Endodermal cell (in vitro differentiated cells): Measurements from ENCODE around the gene DICER1. TPM values are rescaled to one million over a fixed set of nuclear protein-coding genes. Genes with fewer than 3 reads are reported as not detected.
A peak's percentile ranks its signal among the peaks of the same experiment; 100 is the strongest.

Experiments
- DNase-seq: peaks from one replicate; pipeline ENCODE4 v3.0.0-alpha.2; 2017
- H3K27ac ChIP-seq: 2 replicates; pipeline ENCODE4 v1.5.1; 2013; ENCODE audit warnings: mild to moderate bottlenecking, low read depth, low read length, moderate library complexity
- H3K27me3 ChIP-seq: 2 replicates; pipeline ENCODE4 v1.6.1; 2013; ENCODE audit warnings: mild to moderate bottlenecking, low read length, moderate library complexity; ENCODE audit not compliant: insufficient read depth, control insufficient read depth, poor library complexity, severe bottlenecking
- H3K36me3 ChIP-seq: 2 replicates; pipeline ENCODE4 v1.7.0; 2013; ENCODE audit warnings: mild to moderate bottlenecking, low read length, moderate library complexity; ENCODE audit not compliant: control insufficient read depth, insufficient read depth
- H3K4me1 ChIP-seq: one replicate; pipeline ENCODE4 v1.7.0; 2013; ENCODE audit warnings: low read length; ENCODE audit not compliant: control insufficient read depth, insufficient read depth
- H3K4me3 ChIP-seq: 2 replicates; pipeline ENCODE4 v1.5.1; 2013; ENCODE audit warnings: mild to moderate bottlenecking, low read length, moderate library complexity
- H3K9ac ChIP-seq: 2 replicates; pipeline ENCODE4 v1.6.1; 2013; ENCODE audit warnings: mild to moderate bottlenecking, low read length, moderate library complexity; ENCODE audit not compliant: poor library complexity, severe bottlenecking; ENCODE audit errors: extremely low read depth
- H3K9me3 ChIP-seq: 2 replicates; pipeline ENCODE4 v1.6.1; 2013; ENCODE audit warnings: mild to moderate bottlenecking, low read length, moderate library complexity; ENCODE audit not compliant: control insufficient read depth
- H3K27ac Mint-ChIP-seq: 2 replicates; pipeline ENCODE4 v1.8.0; 2020; ENCODE audit warnings: mixed read lengths
- H3K27me3 Mint-ChIP-seq: 2 replicates; pipeline ENCODE4 v1.8.0; 2021; ENCODE audit warnings: mild to moderate bottlenecking, mixed read lengths; ENCODE audit not compliant: insufficient read depth
- H3K36me3 Mint-ChIP-seq: 2 replicates; pipeline ENCODE4 v1.8.0; 2020; ENCODE audit warnings: low read depth, mixed read lengths
- H3K4me1 Mint-ChIP-seq: 2 replicates; pipeline ENCODE4 v1.8.0; 2020; ENCODE audit warnings: mixed read lengths
- H3K4me3 Mint-ChIP-seq: 2 replicates; pipeline ENCODE4 v1.8.0; 2020; ENCODE audit warnings: mild to moderate bottlenecking, moderate library complexity, mixed read lengths
- H3K9me3 Mint-ChIP-seq: 2 replicates; pipeline ENCODE4 v1.8.0; 2020; ENCODE audit warnings: mild to moderate bottlenecking, mixed read lengths
- WGBS, 2 experiments: methylation state at CpG; one replicate each; pipeline versions ENCODE4 v1.1.5 to v1.1.7; 2013; ENCODE audit warnings: missing lambda C conversion rate in 2 of 2, mixed read lengths in 1 of 2; ENCODE audit not compliant: insufficient coverage in 1 of 2, insufficient read length in 1 of 2; 5-methylcytosine and 5-hydroxymethylcytosine counted together
- total RNA-seq, 2 donors: library from RNA; stranded (reverse); fragmentation: NEBNext Ultra II Directional in 1 of 2; extraction: Animal tissue kit (Norgen Biotek cat#: 25700) in 1 of 2; gene quantifications; 2 replicates in 1 of 2; 3 replicates in 1 of 2; pipeline ENCODE4 v1.2.1, GENCODE V29; 2021
- TF ChIP-seq, protein P1 (sequence below): fragments of 200-600 bp; sonication (generic); conservative IDR thresholded peaks from 2 replicates; pipeline ENCODE4 v1.5.0; 2021; ENCODE audit warnings: antibody characterized with exemption, mild to moderate bottlenecking

DICER1 gene
- total RNA-seq, 2 donors from 2014 or later: 66.1 to 69.2 TPM

DNA sequence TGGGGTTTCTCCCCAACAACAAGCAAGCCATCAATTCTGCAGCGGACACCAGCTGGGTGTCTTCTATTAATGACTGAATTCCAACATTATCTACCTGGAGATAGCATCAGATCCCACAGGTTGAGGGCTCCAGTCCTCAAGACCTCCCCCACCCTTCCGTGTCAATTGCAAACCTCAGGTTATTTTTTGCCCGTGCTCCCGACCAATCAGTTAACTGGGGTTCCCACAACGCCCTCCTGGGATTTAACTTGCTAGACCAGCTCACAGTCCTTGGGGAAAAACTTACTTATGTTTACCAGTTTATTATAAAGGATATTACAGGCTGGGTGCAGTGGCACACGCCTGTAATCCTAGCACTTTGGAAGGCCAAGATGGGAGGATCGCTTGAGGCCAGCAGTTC lies 9.7 kb downstream of the DICER1 start:
- H3K4me1 Mint-ChIP-seq: peaks cover 47% of the 10 kb centered on the region
- H3K9me3 ChIP-seq: peaks cover 28% of the 10 kb centered on the region
- peaks cover 7% of the 10 kb centered on the region for H3K36me3 ChIP-seq
- H3K4me1 ChIP-seq: peaks cover 12% of the 10 kb centered on the region
- 90 to 96% methylated on average over 6 to 7 of the region's 7 CpGs for WGBS, 2 experiments
- no peak overlapping the region for H3K9ac ChIP-seq
- H3K36me3 Mint-ChIP-seq: peaks cover 19% of the 10 kb centered on the region
- H3K9me3 Mint-ChIP-seq: peaks cover 16% of the 10 kb centered on the region
- no peaks in the 10 kb centered on the region for H3K27me3 ChIP-seq
- TF ChIP-seq, protein P1, sequence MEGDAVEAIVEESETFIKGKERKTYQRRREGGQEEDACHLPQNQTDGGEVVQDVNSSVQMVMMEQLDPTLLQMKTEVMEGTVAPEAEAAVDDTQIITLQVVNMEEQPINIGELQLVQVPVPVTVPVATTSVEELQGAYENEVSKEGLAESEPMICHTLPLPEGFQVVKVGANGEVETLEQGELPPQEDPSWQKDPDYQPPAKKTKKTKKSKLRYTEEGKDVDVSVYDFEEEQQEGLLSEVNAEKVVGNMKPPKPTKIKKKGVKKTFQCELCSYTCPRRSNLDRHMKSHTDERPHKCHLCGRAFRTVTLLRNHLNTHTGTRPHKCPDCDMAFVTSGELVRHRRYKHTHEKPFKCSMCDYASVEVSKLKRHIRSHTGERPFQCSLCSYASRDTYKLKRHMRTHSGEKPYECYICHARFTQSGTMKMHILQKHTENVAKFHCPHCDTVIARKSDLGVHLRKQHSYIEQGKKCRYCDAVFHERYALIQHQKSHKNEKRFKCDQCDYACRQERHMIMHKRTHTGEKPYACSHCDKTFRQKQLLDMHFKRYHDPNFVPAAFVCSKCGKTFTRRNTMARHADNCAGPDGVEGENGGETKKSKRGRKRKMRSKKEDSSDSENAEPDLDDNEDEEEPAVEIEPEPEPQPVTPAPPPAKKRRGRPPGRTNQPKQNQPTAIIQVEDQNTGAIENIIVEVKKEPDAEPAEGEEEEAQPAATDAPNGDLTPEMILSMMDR: no peak
- DNase-seq: no peak
- no peak overlapping the region for H3K27ac ChIP-seq
- no peak overlapping the region for H3K4me3 ChIP-seq
- H3K4me3 Mint-ChIP-seq: no peak overlapping the region
- H3K27me3 Mint-ChIP-seq: no peaks in the 10 kb centered on the region
- H3K27ac Mint-ChIP-seq: peak overlapping the region; percentile 14

DNA sequence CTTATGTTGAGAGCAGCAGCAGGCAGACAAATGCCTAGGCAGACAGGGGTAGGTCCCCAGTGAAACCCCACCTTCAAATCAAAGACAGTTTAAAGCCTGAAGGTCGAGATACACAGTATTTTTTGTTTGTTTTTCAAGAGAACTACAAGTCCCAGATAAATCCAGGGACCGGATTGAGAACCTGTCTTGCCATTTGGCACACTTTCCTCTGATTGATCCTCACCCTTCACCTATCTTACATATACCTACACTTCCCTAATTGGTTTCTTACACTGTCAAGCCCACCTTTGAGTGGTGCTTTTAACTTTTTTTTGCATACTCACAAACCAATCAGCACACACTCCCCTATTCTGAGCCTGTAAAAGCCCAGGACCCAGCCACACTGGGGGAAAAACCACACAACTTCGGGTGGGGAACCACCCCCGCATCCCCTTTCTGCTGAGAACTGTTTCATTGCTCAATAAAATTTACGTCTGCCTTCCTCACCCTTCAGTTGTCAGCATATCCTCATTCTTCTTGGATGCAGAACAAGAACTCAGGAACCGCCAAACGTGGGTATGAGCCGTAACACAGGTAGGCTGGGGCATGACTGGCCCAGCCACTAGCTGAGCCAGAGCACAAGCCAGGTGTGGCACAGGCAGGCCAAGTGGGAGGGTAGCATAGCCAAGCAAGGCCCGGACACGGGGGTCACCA lies 11.1 kb downstream of the DICER1 start:
- Mint-ChIP-seq H3K4me1 (peaks cover 51% of the 10 kb centered on the region), H3K27ac (peak overlapping the region; percentile 24), H3K36me3 (peaks cover 19% of the 10 kb centered on the region), H3K27me3 (no peaks in the 10 kb centered on the region), H3K9me3 (peaks cover 16% of the 10 kb centered on the region), H3K4me3 (no peak overlapping the region)
- TF ChIP-seq, protein P1: no peak
- Histone ChIP-seq H3K4me1 (peaks cover 12% of the 10 kb centered on the region), H3K27ac (no peak overlapping the region), H3K9me3 (peaks cover 28% of the 10 kb centered on the region), H3K4me3 (no peak overlapping the region), H3K36me3 (peaks cover 7% of the 10 kb centered on the region), H3K27me3 (no peaks in the 10 kb centered on the region), H3K9ac (no peak overlapping the region)
- no peak for DNase-seq
- WGBS, 2 experiments: 87 to 93% methylated on average over 8 to 10 of the region's 10 CpGs

DNA sequence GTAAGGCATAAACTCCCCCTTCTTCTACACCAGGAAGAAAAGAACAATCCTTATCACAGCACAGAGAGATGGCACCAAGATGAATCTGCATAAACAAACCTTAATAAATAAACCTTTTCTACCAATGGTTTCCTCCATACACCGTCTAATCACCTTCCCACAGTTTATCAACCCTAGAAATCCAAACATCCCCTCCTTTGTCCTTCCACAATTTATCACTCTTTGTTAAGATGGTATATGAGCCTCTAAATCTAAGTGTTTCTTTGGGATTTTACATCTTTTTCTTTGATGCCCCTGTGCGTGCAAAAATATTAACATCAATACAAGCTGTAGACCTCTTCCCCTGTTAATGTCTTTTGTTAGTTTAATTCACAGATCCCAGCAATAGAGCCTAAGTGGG lies 12.5 kb downstream of the DICER1 start:
- H3K27ac ChIP-seq: no peak overlapping the region
- H3K4me1 ChIP-seq: peaks cover 12% of the 10 kb centered on the region
- TF ChIP-seq, protein P1: no peak
- H3K36me3 Mint-ChIP-seq: peaks cover 19% of the 10 kb centered on the region
- no peaks in the 10 kb centered on the region for H3K27me3 ChIP-seq
- no peaks in the 10 kb centered on the region for H3K27me3 Mint-ChIP-seq
- H3K36me3 ChIP-seq: peaks cover 7% of the 10 kb centered on the region
- H3K4me3 ChIP-seq: peak overlapping the region; percentile 10
- peaks cover 28% of the 10 kb centered on the region for H3K9me3 ChIP-seq
- H3K4me3 Mint-ChIP-seq: no peak overlapping the region
- peaks cover 16% of the 10 kb centered on the region for H3K9me3 Mint-ChIP-seq
- no peak for DNase-seq
- WGBS, 2 experiments: 100% methylated on average over 1 of the region's 2 CpGs; no CpG with 5 or more reads in 1 of the 2 experiments
- H3K9ac ChIP-seq: no peak overlapping the region
- H3K27ac Mint-ChIP-seq: no peak overlapping the region
- peaks cover 51% of the 10 kb centered on the region for H3K4me1 Mint-ChIP-seq
